Natural killer cell (primary cell): ENCODE results near the gene NCOA3. TPM values are rescaled to one million over a fixed set of nuclear protein-coding genes. Genes with fewer than 3 reads are reported as not detected.

ENCODE experiments used
- ATAC-seq, 3 donors: fragments of 150-1000 bp in 2 of 3; fragments of 200-7000 bp in 1 of 3; cut with Tn5 transposase; 1 replicate in 1 of 3; 2 replicates in 2 of 3; pipeline ENCODE4 v1.10.0; 2021; ENCODE audit warnings: mild to moderate bottlenecking in 2 of 3, moderate library complexity in 2 of 3
- DNase-seq, 2 donors: peaks; one replicate each; pipeline versions ENCODE4 v3.0.0 to v3.0.0-alpha.2; 2013 to 2021; ENCODE audit warnings: mixed read lengths in 1 of 2
- H3K27ac ChIP-seq: one replicate; pipeline ENCODE4 v1.5.1; 2013; ENCODE audit warnings: mild to moderate bottlenecking, low read length
- H3K27me3 ChIP-seq: one replicate; pipeline ENCODE4 v1.6.1; 2013; ENCODE audit warnings: low read length; ENCODE audit not compliant: control insufficient read depth, insufficient read depth
- H3K36me3 ChIP-seq: one replicate; pipeline ENCODE4 v1.6.1; 2013; ENCODE audit warnings: low read length; ENCODE audit not compliant: control insufficient read depth, insufficient read depth
- H3K4me1 ChIP-seq: one replicate; pipeline ENCODE4 v1.6.1; 2013; ENCODE audit warnings: low read length; ENCODE audit not compliant: control insufficient read depth, insufficient read depth
- H3K4me3 ChIP-seq: one replicate; pipeline ENCODE4 v1.5.1; 2013; ENCODE audit warnings: low read length
- H3K9me3 ChIP-seq: one replicate; pipeline ENCODE4 v1.6.1; 2013; ENCODE audit warnings: low read length; ENCODE audit not compliant: control insufficient read depth, insufficient read depth
- H3K27ac Mint-ChIP-seq, 2 donors: one replicate each; pipeline ENCODE4 v1.8.0; 2022; ENCODE audit warnings: mild to moderate bottlenecking in 2 of 2, mixed read lengths in 2 of 2, moderate library complexity in 1 of 2
- H3K27me3 Mint-ChIP-seq, 2 donors: one replicate each; pipeline ENCODE4 v1.8.0; 2022; ENCODE audit warnings: low read depth in 2 of 2, mixed read lengths in 2 of 2
- H3K36me3 Mint-ChIP-seq: one replicate; pipeline ENCODE4 v1.8.0; 2022; ENCODE audit warnings: mixed read lengths
- H3K4me1 Mint-ChIP-seq, 2 donors: one replicate each; pipeline ENCODE4 v1.8.0; 2022; ENCODE audit warnings: mixed read lengths in 2 of 2
- H3K4me3 Mint-ChIP-seq: one replicate; pipeline ENCODE4 v1.8.0; 2022; ENCODE audit warnings: mild to moderate bottlenecking, moderate library complexity, mixed read lengths
- H3K9me3 Mint-ChIP-seq, 2 donors: one replicate each; pipeline ENCODE4 v1.8.0; 2022; ENCODE audit warnings: mixed read lengths in 2 of 2
- WGBS: methylation state at CpG from one replicate; pipeline ENCODE4 v1.1.7; 2013; ENCODE audit warnings: missing lambda C conversion rate; ENCODE audit not compliant: insufficient coverage; 5-methylcytosine and 5-hydroxymethylcytosine counted together
- intact Hi-C: fragments of 100-400 bp; cut with micrococcal nuclease; formaldehyde crosslinking; loops from one replicate; pipeline ENCODE4 v1.14.2; 2022
- total RNA-seq, 4 donors: library from RNA; stranded (reverse); fragments of 120-200 nt in 1 of 4; gene quantifications; one replicate each; pipeline versions ENCODE4 v1.2.3 to v1.2.4, GENCODE V29; 2013 to 2022
- TF ChIP-seq, protein P1 (sequence below): fragments of 200-600 bp; IDR thresholded peaks from one replicate; pipeline ENCODE4 v1.8.0; 2022; ENCODE audit warnings: antibody characterized with exemption

NCOA3 gene
- total RNA-seq, 3 donors from 2014 or later (not counting 1 experiment from before 2014, with no cell fraction given): 44.3 to 63.3 (median 57.8) TPM

DNA sequence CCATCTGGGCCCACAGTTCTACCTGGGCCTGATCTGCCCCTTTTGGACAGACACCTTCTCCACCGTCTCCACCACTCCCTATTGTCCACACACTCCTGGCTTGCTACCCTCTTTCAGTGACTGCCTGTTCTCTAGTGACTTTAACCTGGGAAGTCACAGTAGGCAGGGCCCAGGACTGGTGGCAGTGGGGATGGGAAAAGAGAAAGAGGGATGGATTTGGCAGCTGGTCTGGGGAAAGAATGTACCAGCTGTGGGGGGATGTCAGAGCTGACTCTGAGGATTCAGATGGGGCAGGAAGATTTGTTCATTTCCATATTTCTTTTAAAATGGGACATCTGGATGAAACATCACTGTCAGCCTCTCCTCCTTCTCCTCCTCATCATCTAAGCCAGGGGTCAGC is 198.1 kb downstream of the NCOA3 start:
- WGBS: 87% methylated on average over 1 of the region's 1 CpG
- H3K36me3 Mint-ChIP-seq: no peaks in the 10 kb centered on the region
- H3K27ac ChIP-seq: no peak overlapping the region
- H3K27me3 Mint-ChIP-seq: peaks cover 0 to 6% of the 10 kb centered on the region in 2 donors
- no peaks in the 10 kb centered on the region for H3K9me3 Mint-ChIP-seq
- H3K9me3 ChIP-seq: no peaks in the 10 kb centered on the region
- no peaks in the 10 kb centered on the region for H3K4me1 ChIP-seq
- TF ChIP-seq, protein P1, sequence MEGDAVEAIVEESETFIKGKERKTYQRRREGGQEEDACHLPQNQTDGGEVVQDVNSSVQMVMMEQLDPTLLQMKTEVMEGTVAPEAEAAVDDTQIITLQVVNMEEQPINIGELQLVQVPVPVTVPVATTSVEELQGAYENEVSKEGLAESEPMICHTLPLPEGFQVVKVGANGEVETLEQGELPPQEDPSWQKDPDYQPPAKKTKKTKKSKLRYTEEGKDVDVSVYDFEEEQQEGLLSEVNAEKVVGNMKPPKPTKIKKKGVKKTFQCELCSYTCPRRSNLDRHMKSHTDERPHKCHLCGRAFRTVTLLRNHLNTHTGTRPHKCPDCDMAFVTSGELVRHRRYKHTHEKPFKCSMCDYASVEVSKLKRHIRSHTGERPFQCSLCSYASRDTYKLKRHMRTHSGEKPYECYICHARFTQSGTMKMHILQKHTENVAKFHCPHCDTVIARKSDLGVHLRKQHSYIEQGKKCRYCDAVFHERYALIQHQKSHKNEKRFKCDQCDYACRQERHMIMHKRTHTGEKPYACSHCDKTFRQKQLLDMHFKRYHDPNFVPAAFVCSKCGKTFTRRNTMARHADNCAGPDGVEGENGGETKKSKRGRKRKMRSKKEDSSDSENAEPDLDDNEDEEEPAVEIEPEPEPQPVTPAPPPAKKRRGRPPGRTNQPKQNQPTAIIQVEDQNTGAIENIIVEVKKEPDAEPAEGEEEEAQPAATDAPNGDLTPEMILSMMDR: no peak
- DNase-seq: no peak
- no peak overlapping the region for H3K4me3 ChIP-seq
- no peaks in the 10 kb centered on the region for H3K36me3 ChIP-seq
- H3K27ac Mint-ChIP-seq: no peak overlapping the region
- H3K4me3 Mint-ChIP-seq: no peak overlapping the region
- intact Hi-C loops: no loop called here
- H3K27me3 ChIP-seq: no peaks in the 10 kb centered on the region
- ATAC-seq: no peak
- H3K4me1 Mint-ChIP-seq: no peaks in the 10 kb centered on the region

DNA sequence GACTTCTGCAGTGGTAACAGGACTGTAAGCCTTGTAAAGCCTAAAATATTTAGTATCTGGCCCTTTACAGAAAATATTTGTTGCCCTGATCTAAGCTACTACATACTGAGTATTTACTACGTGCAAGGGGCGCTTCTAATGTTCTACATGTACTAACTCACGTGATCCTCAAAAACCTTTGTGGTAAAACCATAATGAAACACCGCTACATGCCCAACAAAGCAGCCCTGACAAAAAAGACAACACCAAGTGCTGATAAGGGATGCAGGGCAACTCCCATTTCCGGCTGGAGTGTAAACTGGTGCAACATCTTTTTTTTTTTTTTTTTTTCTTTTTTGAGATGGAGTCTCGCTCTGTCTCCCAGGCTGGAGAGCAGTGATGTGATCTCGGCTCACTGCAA is 198.6 kb downstream of the NCOA3 start:
- no peak overlapping the region for H3K27ac ChIP-seq
- WGBS: 87% methylated on average over 7 of the region's 7 CpGs
- no peaks in the 10 kb centered on the region for H3K4me1 ChIP-seq
- H3K27me3 ChIP-seq: no peaks in the 10 kb centered on the region
- no peaks in the 10 kb centered on the region for H3K9me3 ChIP-seq
- DNase-seq (no peak), ATAC-seq (no peak)
- Mint-ChIP-seq H3K36me3 (no peaks in the 10 kb centered on the region), H3K4me1 (no peaks in the 10 kb centered on the region), H3K27me3 (peaks cover 0 to 6% of the 10 kb centered on the region in 2 donors), H3K9me3 (no peaks in the 10 kb centered on the region), H3K27ac (no peak overlapping the region), H3K4me3 (no peak overlapping the region)
- H3K36me3 ChIP-seq: no peaks in the 10 kb centered on the region
- H3K4me3 ChIP-seq: no peak overlapping the region
- intact Hi-C loops: no loop called here
- TF ChIP-seq, protein P1: no peak

DNA sequence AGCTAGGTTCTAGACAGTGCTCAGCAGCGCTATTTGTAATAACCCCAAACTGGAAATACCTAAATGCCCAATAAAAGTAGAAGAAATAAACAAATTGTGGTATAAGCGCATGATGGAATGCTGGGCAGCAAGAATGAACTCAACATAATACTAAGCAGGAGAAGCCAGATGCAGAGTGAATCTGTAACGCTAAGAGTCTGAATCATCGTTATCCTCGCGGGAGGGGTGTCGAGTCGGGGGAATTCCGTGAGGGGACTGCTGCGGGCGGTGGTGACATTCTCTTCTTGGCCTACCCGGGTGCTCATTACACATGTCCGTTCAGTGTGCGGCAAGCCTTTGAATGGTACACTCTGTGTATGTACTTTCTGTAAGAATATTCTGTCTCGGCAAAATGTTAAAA is 199.9 kb downstream of the NCOA3 start:
- Histone ChIP-seq H3K27me3 (no peaks in the 10 kb centered on the region), H3K4me1 (no peaks in the 10 kb centered on the region), H3K36me3 (no peaks in the 10 kb centered on the region), H3K27ac (no peak overlapping the region), H3K9me3 (no peaks in the 10 kb centered on the region), H3K4me3 (no peak overlapping the region)
- Mint-ChIP-seq H3K9me3 (no peaks in the 10 kb centered on the region), H3K4me3 (no peak overlapping the region), H3K27me3 (peaks cover 0 to 6% of the 10 kb centered on the region in 2 donors), H3K27ac (no peak overlapping the region), H3K4me1 (no peaks in the 10 kb centered on the region), H3K36me3 (no peaks in the 10 kb centered on the region)
- DNase-seq (no peak), ATAC-seq (no peak)
- WGBS: 91% methylated on average over 15 of the region's 15 CpGs
- intact Hi-C loops: no loop called here
- TF ChIP-seq, protein P1: no peak

DNA sequence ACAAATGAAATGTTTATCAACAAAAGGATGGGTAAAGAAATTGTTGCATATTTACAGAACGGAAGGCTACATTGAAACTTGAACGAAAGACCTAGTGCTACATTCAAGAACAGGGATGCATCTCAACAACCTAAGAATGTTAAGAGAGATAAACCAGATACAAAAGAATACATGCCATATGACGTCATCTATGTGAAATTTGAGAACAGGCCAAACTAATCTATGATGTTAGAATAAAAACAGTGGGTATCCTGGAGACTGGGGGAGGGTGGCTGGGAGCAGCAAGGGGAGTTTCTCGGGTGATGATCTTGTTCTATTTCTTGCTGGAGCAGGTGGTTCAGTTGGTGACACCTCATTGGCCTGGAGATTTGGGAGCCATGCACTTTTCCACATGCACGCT is 202.1 kb downstream of the NCOA3 start:
- H3K9me3 Mint-ChIP-seq: no peaks in the 10 kb centered on the region
- H3K4me3 ChIP-seq: no peak overlapping the region
- ATAC-seq (no peak), DNase-seq (no peak)
- intact Hi-C loops: no loop called here
- no peak overlapping the region for H3K27ac ChIP-seq
- H3K27me3 Mint-ChIP-seq: peaks cover 0 to 13% of the 10 kb centered on the region in 2 donors
- no peaks in the 10 kb centered on the region for H3K9me3 ChIP-seq
- H3K36me3 Mint-ChIP-seq: no peaks in the 10 kb centered on the region
- H3K4me1 Mint-ChIP-seq: no peaks in the 10 kb centered on the region
- TF ChIP-seq, protein P1: no peak
- no peaks in the 10 kb centered on the region for H3K27me3 ChIP-seq
- H3K36me3 ChIP-seq: no peaks in the 10 kb centered on the region
- no peak overlapping the region for H3K27ac Mint-ChIP-seq
- no peaks in the 10 kb centered on the region for H3K4me1 ChIP-seq
- WGBS: 72% methylated on average over 5 of the region's 5 CpGs
- H3K4me3 Mint-ChIP-seq: no peak overlapping the region
